Measurements from ENCODE around the gene TMEM212.

- TF ChIP-seq CTCF (IDR thresholded peaks at IDR 0.05): no peak
- TF ChIP-seq EP300 (IDR thresholded peaks at IDR 0.05): no peak
- TF ChIP-seq POLR2AphosphoS5 (IDR thresholded peaks at IDR 0.05): no peak
Measured at GRCh38 chr3:171840445-171840810, 2.7 kb upstream of the TMEM212 start.
